Upper lobe of left lung (tissue), 6 donors: Measurements from ENCODE around the gene STK36. TPM values are rescaled to one million over a fixed set of nuclear protein-coding genes. Genes with fewer than 3 reads are reported as not detected.

Source experiments
- ATAC-seq, 2 donors: fragments of 200-7000 bp; cut with Tn5 transposase; one replicate each; pipeline ENCODE4 v1.9.1; 2022; ENCODE audit warnings: mild to moderate bottlenecking in 2 of 2, moderate library complexity in 2 of 2; ENCODE audit not compliant: low FRiP score in 2 of 2
- DNase-seq, 2 donors: peaks; one replicate each; pipeline ENCODE4 v3.0.0-alpha.2; 2019 to 2020
- H3K27ac ChIP-seq, 4 donors: fragments of 200-600 bp; sonication (generic); one replicate each; pipeline ENCODE4 v1.5.1; 2016 to 2019
- H3K27me3 ChIP-seq, 4 donors: fragments of 200-600 bp; sonication (generic); one replicate each; pipeline ENCODE4 v1.5.1; 2017 to 2019
- H3K36me3 ChIP-seq, 4 donors: fragments of 200-600 bp; sonication (generic); one replicate each; pipeline ENCODE4 v1.5.1; 2016 to 2019
- H3K4me1 ChIP-seq, 4 donors: fragments of 200-600 bp; sonication (generic); one replicate each; pipeline ENCODE4 v1.5.1; 2018 to 2019
- H3K4me3 ChIP-seq, 4 donors: fragments of 200-600 bp; sonication (generic); one replicate each; pipeline ENCODE4 v1.5.1; 2017 to 2019; ENCODE audit warnings: mild to moderate bottlenecking in 2 of 4, moderate library complexity in 1 of 4
- H3K9me3 ChIP-seq, 4 donors: fragments of 200-600 bp; sonication (generic); one replicate each; pipeline ENCODE4 v1.5.1; 2018 to 2019
- CTCF ChIP-seq, 6 experiments: fragments of 450-650 bp in 4 of 6; fragments of 200-600 bp in 2 of 6; sonication (generic) in 2 of 6; IDR thresholded peaks; one replicate each; pipeline ENCODE4 v1.5.1; 2016 to 2019; ENCODE audit warnings: antibody characterized with exemption in 6 of 6
- EP300 ChIP-seq, 4 donors: sonication (generic); formaldehyde crosslinking; IDR thresholded peaks; one replicate each; pipeline ENCODE4 v1.5.1; 2017; ENCODE audit warnings: antibody characterized with exemption in 4 of 4, control low read depth in 2 of 4
- POLR2A ChIP-seq, 4 donors: fragments of 450-650 bp; IDR thresholded peaks; one replicate each; pipeline ENCODE4 v1.5.1; 2016 to 2017; ENCODE audit warnings: antibody characterized with exemption in 4 of 4, mild to moderate bottlenecking in 2 of 4
- POLR2AphosphoS5 ChIP-seq, 2 donors: sonication (generic); formaldehyde crosslinking; IDR thresholded peaks; one replicate each; pipeline ENCODE4 v1.5.1; 2017; ENCODE audit warnings: antibody characterized with exemption in 2 of 2
- WGBS, 2 donors: methylation state at CpG; one replicate each; pipeline ENCODE4 v1.1.5; 2017 to 2018; 5-methylcytosine and 5-hydroxymethylcytosine counted together
- total RNA-seq, 6 donors: library from RNA; depleted of rRNA in 4 of 6; stranded (reverse); fragments of >200 nt in 4 of 6; gene quantifications; one replicate each; pipeline versions ENCODE4 v1.1.0 to v1.2.1, GENCODE V29; 2016 to 2021
- donor health status: DM: no; HTN: no; CAD: no; lungs with moderate emphysema.
- donor health status: DM: no; HTN: yes; CAD: no; lungs with severe emphysema.

Gene STK36
- total RNA-seq, 6 donors from 2014 or later, result 21.3 to 153 (median 36.8) TPM

GRCh38 chr2:218648088-218648786, 23.6 kb upstream of the STK36 start:
- 71 to 77% methylated on average over 9 of the region's 9 CpGs for WGBS, 2 donors
- Histone ChIP-seq H3K27me3 (no peaks in the 10 kb centered on the region), H3K36me3 (peaks cover 42 to 99% (median 77%) of the 10 kb centered on the region in 4 donors), H3K4me3 (no peak overlapping the region), H3K27ac (no peak overlapping the region), H3K9me3 (no peaks in the 10 kb centered on the region), H3K4me1 (no peaks in the 10 kb centered on the region)
- ATAC-seq (peak; percentile 72 to 79), DNase-seq (peak in 1 of 2 donors; percentile 30)
- TF ChIP-seq POLR2A (IDR thresholded peaks at IDR 0.05) (no peak), CTCF (IDR thresholded peaks at IDR 0.05) (peak; percentile 63 to 78 (median 70))

- 92 to 94% methylated on average over 10 to 11 of the region's 11 CpGs for WGBS, 2 donors
These were observed 23.1 kb upstream of the STK36 start for GRCh38 chr2:218648787-218649100.

GRCh38 chr2:218655751-218656150, 16.1 kb upstream of the STK36 start:
- no peak for ATAC-seq
- WGBS, 2 donors, result 83 to 95% methylated on average over 2 of the region's 2 CpGs
- peaks cover 12 to 22% (median 18%) of the 10 kb centered on the region in 4 donors for H3K4me1 ChIP-seq
- no peak for TF ChIP-seq POLR2A (IDR thresholded peaks at IDR 0.05)
- no peak for TF ChIP-seq CTCF (IDR thresholded peaks at IDR 0.05)
- no peak for TF ChIP-seq EP300 (IDR thresholded peaks at IDR 0.05)
- TF ChIP-seq POLR2AphosphoS5 (IDR thresholded peaks at IDR 0.05), result no peak
- H3K27me3 ChIP-seq, result no peaks in the 10 kb centered on the region
- H3K27ac ChIP-seq, result no peak overlapping the region
- H3K4me3 ChIP-seq, result no peak overlapping the region
- H3K36me3 ChIP-seq, result peaks cover 18 to 63% (median 37%) of the 10 kb centered on the region in 4 donors
- no peak for DNase-seq
- H3K9me3 ChIP-seq, result no peaks in the 10 kb centered on the region

More at GRCh38 chr2:218648787-218649100, 23.1 kb upstream of the STK36 start:
- TF ChIP-seq CTCF (IDR thresholded peaks at IDR 0.05), result peak in 1 of 6 experiments; percentile 8
- no peak for TF ChIP-seq POLR2A (IDR thresholded peaks at IDR 0.05)
- no peak for TF ChIP-seq EP300 (IDR thresholded peaks at IDR 0.05)
- no peak for TF ChIP-seq POLR2AphosphoS5 (IDR thresholded peaks at IDR 0.05)
- no peaks in the 10 kb centered on the region for H3K27me3 ChIP-seq
- peaks cover 37 to 99% (median 74%) of the 10 kb centered on the region in 4 donors for H3K36me3 ChIP-seq
- H3K9me3 ChIP-seq, result no peaks in the 10 kb centered on the region
- DNase-seq, result peak in 1 of 2 donors; percentile 38
- no peak for ATAC-seq
- H3K27ac ChIP-seq, result no peak overlapping the region
- no peaks in the 10 kb centered on the region for H3K4me1 ChIP-seq
- no peak overlapping the region for H3K4me3 ChIP-seq

- peak; percentile 31 to 69 for ATAC-seq
- H3K4me3 ChIP-seq, result peak overlapping the region; percentile 62 to 86 (median 78)
- DNase-seq, result peak in 1 of 2 donors; percentile 53
- H3K27ac ChIP-seq, result peak overlapping the region; percentile 58 to 81 (median 76)
- no peaks in the 10 kb centered on the region for H3K27me3 ChIP-seq
- WGBS, 2 donors, result 3 to 4% methylated on average over 24 to 25 of the region's 27 CpGs
- H3K36me3 ChIP-seq, result peaks cover 17 to 57% (median 40%) of the 10 kb centered on the region in 4 donors
- TF ChIP-seq EP300 (IDR thresholded peaks at IDR 0.05) (no peak), CTCF (IDR thresholded peaks at IDR 0.05) (peak in 3 of 6 experiments; percentile 27 to 32 (median 31)), POLR2A (IDR thresholded peaks at IDR 0.05) (no peak)
- H3K9me3 ChIP-seq, result no peaks in the 10 kb centered on the region
- H3K4me1 ChIP-seq, result peaks cover 12 to 22% (median 18%) of the 10 kb centered on the region in 4 donors
These were observed 13.1 kb upstream of the STK36 start for GRCh38 chr2:218658671-218659257.
